Hepatic stellate cell (primary cell): ENCODE results near the gene SSH2.

Experiments used
- DNase-seq: peaks from one replicate; pipeline ENCODE4 v3.0.0; 2011; ENCODE audit warnings: low spot score

SSH2 gene

GRCh38 chr17:29621751-29622194 is 308.3 kb downstream of the SSH2 start:
- DNase-seq = peak; percentile 43

GRCh38 chr17:29620779-29621500 is 309.1 kb downstream of the SSH2 start:
- DNase-seq = no peak

GRCh38 chr17:29620271-29620670 is 309.8 kb downstream of the SSH2 start:
- no peak for DNase-seq

- peak; percentile 74 for DNase-seq
Observed at GRCh38 chr17:29619251-29619650, 310.8 kb downstream of the SSH2 start.

GRCh38 chr17:29618272-29619065 is 311.6 kb downstream of the SSH2 start:
- no peak for DNase-seq

GRCh38 chr17:29617481-29618271 is 312.4 kb downstream of the SSH2 start:
- DNase-seq = peak; percentile 59

GRCh38 chr17:29617125-29617480 is 312.9 kb downstream of the SSH2 start:
- peak; percentile 75 for DNase-seq

GRCh38 chr17:29616300-29617048 is 313.6 kb downstream of the SSH2 start:
- no peak for DNase-seq

- peak; percentile 89 for DNase-seq
Observed at GRCh38 chr17:29615492-29616299, 314.3 kb downstream of the SSH2 start.

GRCh38 chr17:29615048-29615385 is 315.0 kb downstream of the SSH2 start:
- DNase-seq = no peak

GRCh38 chr17:29614349-29615047 is 315.5 kb downstream of the SSH2 start:
- no peak for DNase-seq

GRCh38 chr17:29613856-29614255 is 316.2 kb downstream of the SSH2 start:
- DNase-seq = no peak

- peak; percentile 88 for DNase-seq
Observed at GRCh38 chr17:29613352-29613837, 316.6 kb downstream of the SSH2 start.

- DNase-seq = no peak
Observed at GRCh38 chr17:29612404-29613280, 317.4 kb downstream of the SSH2 start.

GRCh38 chr17:29612094-29612403 is 318.0 kb downstream of the SSH2 start:
- no peak for DNase-seq

- no peak for DNase-seq
Observed at GRCh38 chr17:29611351-29612093, 318.5 kb downstream of the SSH2 start.

GRCh38 chr17:29610395-29610794 is 319.6 kb downstream of the SSH2 start:
- no peak for DNase-seq

- no peak for DNase-seq
Observed at GRCh38 chr17:29608986-29609385, 321.0 kb downstream of the SSH2 start.
